CD1c-positive myeloid dendritic cell (primary cell): ENCODE data around the gene MAP2K4.
A peak's percentile ranks its signal among the peaks of the same experiment; 100 is the strongest.
"Not testable (repeated sequence)": the region's sequence is repeated elsewhere in the genome, so short reads cannot be mapped to it uniquely, and the experiment has no call there.

Experiments
- DNase-seq: peaks from one replicate; pipeline ENCODE4 v3.0.0-alpha.2; 2016; ENCODE audit errors: extremely low spot score

Gene MAP2K4

DNA sequence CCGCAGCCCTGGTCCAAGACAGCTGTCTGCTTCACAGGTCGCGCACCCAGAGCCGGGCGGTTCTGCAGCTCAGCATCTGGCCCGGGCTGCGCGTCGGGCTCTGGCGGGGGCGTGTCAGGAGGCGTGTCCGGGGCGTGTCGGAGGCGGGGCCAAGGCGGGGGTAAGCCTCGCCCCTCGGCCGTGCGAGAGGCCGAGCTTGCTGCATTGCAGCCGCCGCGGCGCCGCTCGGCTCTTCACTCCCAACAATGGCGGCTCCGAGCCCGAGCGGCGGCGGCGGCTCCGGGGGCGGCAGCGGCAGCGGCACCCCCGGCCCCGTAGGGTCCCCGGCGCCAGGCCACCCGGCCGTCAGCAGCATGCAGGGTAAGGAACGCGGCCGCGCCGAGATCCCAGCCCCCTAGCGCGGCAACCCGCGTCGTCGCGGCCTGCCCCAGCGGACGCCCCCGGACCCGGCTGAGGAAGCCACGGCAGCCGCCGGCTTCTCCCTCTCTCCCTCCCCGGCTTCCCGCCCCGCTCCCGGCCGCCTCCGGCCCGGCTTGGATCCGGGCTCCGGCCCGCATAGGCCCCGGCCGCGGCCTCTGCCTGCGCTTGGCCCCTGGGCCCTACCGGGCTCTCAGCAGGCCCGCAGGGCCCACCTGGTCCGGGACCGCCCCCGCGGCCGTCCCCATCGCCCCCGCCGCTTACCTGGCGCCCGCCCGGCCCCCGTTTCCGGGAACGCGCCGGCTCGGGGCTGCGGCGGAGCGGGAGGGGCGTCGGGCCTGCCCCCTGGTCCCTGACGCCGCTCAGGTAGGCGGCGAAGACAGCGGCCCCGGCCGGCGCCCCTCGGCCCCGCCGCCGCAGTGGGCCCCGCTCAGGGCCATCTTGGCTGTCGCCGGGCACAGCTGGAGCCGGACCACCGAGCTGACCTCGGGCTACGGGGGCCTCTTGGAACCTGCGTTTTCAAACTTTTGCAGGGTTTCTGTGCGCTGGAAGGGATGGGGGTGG, at the start of gene MAP2K4:
Gene MAP2K4 (plus strand): TSS at position 236 of the 981 bp plus-strand sequence. CDS start 10 bp downstream, at position 246.
- peak; percentile 96 for DNase-seq

DNA sequence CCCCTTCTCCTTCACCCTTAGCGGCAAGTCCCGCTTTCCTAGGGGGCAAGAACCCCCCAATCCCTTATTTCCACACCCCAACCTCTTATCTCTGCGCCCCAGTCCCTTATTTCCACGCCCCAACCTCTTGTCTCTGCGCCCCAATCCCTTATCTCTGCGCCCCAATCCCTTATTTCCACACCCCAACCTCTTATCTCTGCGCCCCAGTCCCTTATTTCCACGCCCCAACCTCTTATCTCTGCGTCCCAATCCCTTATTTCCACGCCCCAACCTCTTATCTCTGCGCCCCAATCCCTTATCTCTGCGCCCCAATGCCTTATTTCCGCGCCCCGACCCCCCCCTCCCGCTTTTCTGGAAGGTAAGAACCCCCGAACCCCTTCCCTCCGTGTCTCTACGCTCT, 47.9 kb upstream of the MAP2K4 start:
- not testable (repeated sequence) for DNase-seq

DNA sequence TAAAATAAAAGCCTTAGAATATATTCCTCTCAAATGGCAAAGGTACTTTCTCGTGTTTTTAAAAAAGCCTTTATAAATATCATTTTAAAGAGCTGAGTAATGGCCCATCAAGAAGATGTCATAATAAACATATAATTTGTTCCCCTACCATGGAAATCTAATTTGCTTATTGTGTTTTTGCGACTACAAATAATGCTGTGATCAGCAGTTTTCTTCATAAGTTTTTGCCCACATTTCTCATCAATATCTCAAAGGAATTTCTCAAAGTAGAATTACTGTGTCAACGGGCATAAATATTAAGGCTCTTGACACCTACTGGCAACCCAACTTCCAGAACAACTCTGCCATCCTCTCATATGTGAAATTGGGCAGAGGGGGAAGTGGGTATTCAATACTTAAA, 40.9 kb upstream of the MAP2K4 start:
- no peak for DNase-seq

DNA sequence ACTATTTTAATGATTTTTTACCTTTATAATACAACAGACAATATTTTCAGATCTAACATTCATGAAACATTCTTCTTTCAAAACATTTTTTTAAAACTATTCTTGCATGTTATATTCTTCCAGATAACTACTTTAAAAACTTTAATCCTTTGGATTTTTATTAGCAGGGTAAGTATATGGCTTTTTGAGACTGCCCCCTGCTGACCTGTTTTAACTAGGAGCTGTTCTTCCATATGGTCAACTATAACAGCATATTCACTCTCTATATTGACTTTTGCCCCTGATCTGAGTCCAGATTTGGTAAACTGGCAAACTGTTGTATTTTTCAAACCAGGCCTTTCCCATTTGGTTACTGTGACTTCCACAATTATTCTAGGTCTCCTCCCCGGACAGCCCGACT, 39.9 kb upstream of the MAP2K4 start:
- no peak for DNase-seq

DNA sequence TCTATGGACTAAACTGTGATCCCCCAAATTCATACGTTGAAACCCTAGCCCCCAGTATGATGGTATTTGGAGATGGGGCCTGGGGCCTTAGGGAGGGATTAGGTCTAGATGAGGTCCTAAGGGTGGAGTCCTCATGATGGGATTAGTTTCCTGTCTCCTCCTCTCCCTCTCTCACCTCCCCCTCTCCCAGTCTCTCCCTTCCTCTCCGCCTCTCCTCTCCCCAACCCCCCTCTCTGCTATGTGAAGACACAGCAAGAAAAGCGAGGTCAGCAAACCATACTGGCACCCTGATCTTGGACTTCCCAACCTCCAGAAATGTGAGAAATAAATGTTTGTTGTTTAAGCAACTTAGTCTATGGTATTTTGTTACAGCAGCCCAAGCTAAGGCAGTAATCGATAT, 38.8 kb upstream of the MAP2K4 start:
- DNase-seq = no peak

DNA sequence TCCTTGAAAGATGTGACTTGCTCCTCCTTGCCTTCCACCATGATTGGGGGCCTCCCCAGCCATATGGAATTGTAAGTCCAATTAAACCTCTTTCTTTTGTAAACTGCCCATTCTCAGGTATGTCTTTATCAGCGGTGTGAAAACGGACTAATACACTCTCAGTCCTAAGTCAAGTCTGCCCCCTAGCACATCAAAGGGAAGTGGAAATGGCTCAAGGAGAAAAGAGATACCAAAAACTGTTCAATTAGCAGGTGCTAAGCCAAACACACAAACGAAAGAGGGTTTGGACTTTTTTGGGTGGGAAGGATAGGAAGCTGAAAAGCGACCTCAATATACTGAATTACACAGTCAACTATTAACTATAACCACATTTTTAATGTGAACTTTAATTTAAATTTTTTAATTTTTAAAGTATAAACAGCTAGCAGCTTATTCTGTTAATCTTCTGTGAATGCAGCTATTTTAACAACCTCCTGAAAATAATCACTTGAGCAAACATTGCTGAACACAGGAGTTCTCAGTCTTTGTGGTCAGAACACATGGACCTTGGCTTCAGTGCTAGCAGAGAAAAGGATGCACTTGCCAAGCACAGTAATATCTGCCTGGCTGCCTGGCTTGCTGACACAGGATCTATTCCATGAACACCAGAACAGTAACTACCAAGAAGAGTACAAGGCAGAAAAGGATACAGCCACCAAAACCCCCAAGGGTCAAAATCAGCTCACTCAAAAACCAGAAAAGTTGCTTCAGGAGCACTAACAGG, 34.3 kb upstream of the MAP2K4 start:
- no peak for DNase-seq

DNA sequence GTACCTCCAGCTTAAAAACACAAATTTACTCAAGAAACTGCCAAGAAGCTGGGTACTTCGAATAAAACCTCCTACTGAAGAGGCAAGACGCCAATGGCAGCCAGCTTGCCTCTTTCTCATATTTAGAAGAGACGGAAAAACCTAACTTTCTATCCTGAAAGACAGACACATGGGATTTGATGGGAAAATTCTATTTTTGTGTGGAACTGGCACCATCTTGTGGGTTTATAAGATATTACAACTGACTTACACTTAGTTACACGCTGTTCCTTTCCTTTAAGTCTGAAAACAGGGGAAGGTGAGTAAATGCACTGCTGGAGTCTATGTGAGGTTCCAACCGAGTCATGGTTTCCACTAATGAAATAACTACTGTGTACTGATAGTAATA, 33.7 kb upstream of the MAP2K4 start:
- peak; percentile 11 for DNase-seq

DNA sequence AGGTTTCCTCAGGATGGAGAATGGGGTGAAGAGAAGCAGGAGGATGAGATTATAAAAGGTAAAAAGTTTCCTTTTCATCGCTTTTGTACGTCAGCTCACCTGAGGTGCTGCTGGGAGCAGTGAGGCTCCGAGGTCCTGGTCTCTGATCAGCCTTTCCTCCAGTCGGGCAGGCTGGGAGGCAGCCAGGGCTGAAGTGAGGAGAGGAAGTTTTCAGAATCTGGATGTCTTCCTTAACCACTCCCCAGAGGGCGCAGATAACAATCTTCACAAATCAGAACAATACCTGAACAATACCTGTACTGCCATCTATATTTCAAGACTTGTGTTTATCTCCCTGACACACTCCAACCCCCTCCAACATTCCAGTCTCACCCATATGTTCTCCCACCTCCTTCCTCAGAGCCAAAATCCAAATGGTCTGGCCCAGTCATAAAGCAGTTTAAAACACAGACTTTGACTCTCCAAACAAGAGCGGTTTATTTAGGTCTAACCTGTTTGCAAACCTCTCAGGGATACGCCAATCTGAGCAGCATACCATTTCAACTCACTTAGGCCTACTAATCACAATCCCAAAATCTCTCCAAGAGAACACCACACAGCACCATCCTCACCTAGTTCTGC, 30.2 kb upstream of the MAP2K4 start:
- DNase-seq = no peak

DNA sequence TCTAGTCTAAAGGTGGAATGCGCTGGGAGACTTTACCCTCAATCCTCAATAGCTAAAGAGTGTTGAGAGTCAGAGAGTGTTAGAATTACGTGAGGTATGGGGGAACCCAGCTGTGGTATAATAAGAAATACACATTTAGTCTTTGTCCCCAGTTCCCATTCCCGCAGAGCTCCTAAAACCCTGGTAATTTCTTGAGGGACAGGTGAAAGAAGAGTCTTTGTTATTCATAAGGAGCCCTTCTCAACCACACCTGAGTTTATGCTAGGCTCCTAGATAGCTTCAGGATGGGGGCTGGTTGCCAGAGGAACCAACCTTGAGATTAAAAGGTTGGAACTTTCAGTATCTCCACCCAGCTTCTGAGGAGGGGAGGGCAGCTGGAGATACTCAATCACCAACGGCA, 29.2 kb upstream of the MAP2K4 start:
- DNase-seq = no peak

DNA sequence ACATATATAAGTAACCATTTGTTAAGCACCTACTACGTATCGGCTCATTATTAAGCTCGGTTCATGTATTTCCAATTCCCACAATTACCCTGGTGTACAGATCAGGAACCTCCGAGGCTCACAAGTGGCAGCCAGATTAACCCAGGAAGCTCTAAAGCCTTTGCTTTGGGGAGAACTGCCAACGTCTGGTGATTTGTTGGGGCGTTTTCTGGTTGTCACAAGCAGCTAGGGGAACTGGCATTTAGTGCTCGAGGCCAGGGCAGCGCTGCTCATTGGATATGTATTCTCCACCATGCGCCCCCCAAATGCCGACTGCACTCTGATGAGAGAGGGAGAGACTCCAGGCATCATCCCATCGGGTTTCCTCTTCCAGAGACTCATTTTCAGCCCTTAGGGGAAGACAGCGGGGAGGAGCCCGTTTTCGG, 23.9 kb upstream of the MAP2K4 start:
- DNase-seq = peak; percentile 74

DNA sequence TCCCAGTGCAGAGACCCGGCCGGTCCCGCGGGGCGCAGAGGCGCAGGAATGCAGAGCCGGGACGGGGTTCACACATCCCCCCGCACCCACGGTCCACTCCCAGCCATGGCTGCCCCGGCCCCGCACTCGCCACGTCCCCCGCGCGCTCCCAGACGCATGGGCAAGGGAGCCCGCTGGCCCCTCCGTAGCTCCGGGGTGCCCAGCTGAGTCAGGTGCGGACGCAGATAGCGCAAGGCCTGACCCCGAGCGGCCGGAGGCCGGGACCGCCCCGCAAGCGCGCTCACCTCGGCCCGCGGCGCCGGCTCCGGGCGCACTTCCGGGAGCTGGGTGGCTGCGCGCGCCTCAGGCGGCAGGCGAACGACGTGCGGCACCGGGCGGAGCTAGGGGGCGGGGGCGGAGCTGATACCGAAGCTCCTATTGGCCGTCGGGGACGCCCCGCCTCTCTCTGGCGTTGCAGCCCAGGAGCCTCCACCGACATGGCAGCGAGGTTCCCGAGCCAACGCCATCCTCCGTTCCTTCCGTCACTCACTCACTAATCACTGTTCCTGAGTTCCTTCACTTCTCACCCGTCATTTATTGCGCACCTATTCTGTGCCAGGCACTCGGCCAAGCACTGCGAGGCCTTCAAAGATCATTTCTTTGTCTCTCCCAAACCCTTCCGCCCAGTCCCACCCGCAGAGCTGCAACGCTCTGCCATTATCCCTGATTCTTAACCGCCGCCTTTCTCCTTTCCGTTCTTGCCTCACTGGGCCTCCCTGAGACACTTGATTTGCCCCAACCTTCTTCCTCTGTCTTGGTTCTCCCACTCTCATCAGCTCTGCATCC, 23.3 kb upstream of the MAP2K4 start, which contains the start of gene ZNF18:
Gene ZNF18 (minus strand): TSS at position 329 of the 825 bp plus-strand sequence. CDS start 4,646 bp downstream, outside the sequence.
- DNase-seq = peak; percentile 98

DNA sequence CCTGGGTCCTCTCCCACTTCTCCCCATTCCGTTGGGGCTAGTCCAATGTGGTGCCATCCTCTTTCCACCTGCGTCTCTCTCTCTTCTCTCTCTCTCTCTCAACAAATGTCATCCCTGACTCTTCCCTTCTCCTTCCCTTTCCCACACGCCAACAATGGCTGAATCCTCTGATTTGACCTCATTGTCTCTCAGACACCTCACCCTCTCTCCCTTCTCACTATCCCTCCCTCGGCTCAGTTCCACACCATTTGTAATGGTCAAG, 22.8 kb upstream of the MAP2K4 start:
- DNase-seq = no peak

DNA sequence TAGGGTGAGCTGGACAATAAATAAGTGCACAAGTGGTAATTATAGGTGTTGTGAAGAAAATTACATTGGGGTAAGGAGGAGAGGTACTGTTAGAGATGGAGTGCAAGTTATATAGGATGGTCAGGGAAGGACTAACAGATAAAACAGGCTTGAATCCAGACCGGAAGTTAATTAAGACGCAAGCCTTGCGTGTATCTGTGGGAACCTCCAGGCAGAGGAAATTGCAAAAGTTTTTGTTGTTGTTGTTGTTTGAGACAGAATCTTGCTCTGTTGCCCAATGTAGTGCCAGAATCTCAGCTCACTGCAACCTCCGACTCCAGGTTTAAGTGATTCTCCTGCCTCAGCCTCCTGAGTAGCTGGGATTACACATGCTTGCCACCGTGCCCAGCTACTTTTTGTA, 21.0 kb upstream of the MAP2K4 start:
- peak; percentile 49 for DNase-seq

DNA sequence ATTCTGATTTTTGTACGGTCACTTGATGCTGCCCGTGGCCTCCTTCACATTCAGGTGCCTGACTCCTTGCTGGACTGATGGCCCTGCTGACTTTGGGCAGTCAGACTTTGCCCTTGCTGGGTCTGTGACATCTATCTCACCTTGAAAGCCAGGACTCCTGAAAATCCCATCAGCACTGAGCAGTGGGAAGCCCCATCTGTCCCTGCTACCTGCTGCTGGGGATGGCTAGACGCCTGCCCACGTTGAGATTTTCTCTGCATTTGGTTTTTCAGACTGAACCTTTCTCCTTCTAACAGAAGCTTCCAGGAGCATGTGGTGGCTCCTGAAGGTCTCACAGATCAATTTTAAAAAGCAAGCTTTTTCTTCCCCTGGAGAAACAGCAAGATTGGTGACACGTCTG, 13.2 kb upstream of the MAP2K4 start:
- no peak for DNase-seq

DNA sequence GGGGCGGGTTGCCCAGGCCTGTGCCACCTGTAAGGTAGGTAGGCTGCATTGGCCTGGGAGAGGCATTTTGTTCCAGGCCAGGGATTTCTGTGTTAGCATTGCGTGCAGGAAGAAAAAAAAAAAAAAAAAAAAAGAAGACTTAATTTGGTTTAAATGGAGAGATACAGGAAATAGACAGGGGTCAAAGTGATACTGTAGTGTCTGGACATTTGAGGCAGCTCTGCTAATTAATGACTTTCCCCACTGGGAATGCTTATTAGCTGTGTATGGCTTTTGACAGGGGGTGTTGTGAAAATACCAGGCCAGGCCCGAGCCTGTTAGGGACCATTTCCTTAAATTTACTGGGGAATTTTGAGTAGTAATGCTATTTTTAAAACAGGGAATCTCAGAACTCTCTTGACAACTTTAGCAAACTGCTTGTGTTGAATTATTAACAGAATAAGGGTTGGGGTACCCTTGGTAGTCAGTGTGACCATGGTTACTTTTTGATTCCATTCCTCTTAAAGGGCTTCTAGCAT, 1.0 kb downstream of the MAP2K4 start:
- DNase-seq = peak; percentile 47

DNA sequence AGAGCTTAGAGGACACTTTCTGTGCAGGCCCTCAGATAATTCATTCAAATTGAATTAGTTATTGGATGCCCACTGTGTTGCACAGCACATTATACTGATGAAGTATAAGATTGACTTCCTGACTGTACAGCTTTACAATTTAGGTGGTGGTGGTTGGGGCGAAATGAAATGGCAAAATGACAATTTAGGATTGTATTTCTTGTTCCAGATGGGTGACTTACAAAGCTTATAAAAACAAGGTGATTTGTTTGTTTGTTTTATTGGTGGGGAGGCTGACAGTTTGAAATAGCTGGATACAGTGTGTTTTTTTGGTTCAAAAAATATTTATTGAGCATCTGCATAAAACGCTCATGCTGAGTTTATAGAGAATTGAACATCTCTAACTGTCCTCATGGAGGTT, 1.6 kb downstream of the MAP2K4 start:
- no peak for DNase-seq

DNA sequence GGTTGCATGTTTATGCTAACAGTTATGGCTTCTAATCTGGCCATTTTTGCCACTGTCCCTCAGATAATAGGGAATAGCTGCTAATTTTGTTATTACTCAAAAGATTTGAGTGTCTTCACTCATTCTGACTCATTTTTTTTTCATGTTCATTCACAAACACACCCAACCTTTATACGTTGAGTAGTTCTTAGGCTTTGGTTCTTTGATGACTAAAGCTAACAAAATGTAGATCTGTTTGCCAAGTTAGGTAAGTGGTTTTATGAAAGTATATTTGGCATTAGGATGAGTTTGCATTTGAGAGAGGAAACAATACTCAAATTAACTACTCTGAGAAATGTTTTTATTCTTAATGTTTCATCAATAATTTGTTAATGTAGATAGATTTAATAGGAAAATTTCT, 3.6 kb downstream of the MAP2K4 start:
- DNase-seq = no peak

DNA sequence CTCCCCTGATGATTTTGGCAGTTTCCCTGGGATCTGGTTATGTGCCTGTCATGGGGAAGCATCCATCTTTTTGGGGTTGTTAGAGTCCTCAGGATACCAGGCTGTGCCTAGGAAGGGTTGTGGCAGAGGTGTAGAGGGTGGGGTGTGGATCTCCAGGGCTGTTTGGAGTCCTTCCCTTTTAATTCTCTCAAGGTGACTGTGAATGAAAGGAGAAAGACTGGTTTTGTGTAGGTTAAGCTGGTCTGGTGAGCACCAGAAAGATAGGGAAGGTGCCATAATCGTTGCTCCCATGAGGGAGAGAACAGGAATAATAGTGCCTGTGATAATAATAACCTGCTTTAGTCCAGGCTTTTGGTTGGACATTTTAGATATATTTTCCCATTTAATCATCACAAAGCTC, 7.0 kb downstream of the MAP2K4 start:
- no peak for DNase-seq

DNA sequence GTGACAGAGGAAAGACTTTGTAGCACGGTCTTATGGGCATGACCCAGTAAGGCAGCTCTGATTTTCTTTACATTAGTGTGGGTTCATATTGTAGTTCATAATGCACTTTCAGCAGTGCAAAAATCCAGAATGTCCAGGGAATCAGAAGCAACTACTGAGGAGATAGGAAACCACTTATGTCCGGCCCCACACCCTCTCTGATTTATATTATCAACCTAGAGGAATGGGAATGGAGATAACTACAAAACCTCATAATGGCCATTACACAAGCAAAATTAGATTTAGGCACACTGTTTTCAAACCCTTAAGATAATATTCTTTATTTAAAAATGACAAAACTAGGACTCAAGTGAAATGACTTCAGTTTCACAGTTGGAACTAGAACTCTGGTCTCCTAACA, 7.9 kb downstream of the MAP2K4 start:
- no peak for DNase-seq

DNA sequence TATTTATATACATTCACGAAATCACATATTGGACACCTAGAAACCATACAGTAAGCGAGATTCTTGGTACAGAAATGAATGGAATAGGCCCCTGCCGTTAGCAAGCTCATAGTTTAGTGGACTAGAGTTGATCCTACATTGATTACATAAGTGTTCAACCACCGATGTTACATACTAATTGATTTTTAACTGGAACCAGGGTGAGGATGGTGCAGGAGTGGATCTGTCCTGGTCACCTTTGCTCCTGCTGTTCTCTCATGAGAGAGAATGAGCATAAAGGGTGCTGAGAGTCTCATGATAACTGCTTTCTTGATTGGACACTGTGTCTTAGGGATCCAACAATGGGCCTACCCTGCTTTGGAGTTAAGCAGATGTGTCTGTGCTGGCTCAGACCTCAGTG, 13.9 kb downstream of the MAP2K4 start:
- no peak for DNase-seq

DNA sequence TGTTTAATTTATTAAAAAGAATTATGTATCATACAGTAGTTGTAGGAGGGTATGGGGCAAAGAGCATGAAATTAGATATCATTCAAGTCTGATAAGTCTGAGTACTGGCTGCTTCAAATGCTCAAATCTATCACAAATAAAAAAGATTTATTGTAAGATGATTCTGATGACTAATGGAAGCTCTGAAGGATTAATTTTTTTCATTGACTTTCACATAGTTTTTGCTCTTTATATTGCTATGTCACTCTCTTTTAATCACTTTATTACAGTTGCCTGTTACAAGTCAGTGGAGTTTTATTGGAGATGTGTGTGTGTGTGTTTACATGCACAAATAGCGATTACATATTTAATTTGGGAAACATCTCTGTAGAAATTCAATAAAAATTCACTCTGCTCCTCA, 15.0 kb downstream of the MAP2K4 start:
- no peak for DNase-seq
